ENCODE data around the gene SEPTIN10. TPM values are rescaled to one million over a fixed set of nuclear protein-coding genes. Genes with fewer than 3 reads are reported as not detected.

Gene SEPTIN10
- total and polyA plus RNA-seq, 2 donors (not counting 1 experiment from before 2014, with no cell fraction given): 90.3 to 99.4 TPM

DNA sequence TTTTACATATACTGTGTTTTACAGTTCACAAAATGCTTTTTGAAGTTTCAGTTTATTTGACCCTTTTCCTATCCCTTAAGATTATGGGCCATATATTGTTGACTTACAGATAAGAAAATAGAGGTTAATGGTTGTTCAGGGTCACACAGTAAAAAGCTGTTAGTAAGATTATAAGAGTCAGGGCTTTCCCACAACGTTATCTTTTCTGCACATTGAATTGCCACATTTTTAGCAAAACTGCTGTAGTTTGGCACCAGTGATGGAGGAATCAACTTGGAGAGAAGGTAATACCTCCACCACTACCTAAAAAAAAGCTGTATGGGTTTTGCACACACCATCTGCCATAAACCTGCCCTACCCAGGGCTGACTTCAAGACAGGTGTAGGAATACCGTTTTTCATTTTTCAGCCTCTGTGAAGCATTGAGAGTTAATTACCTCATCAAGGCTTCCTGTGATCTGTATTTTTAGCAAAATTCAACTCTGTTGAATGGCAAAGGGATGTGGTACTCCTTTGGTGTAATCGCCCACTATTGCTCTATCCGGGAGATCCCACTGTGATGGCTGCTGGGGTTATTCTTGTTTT lies 5.4 kb upstream of the SEPTIN10 start:
- H3K4me3 ChIP-seq (replicated peaks in 1 of 4; ENCODE audit: control extremely low read depth in 1 of 4, insufficient read depth in 1 of 4, low read depth in 3 of 4, low read length in 4 of 4): no peak overlapping the region
- H4K20me1 ChIP-seq (ENCODE audit: control insufficient read depth, extremely low read depth, insufficient read depth, low read length): no peaks in the 10 kb centered on the region
- peaks cover 14% of the 10 kb centered on the region for H3K27me3 ChIP-seq (ENCODE audit: control insufficient read depth, insufficient read depth, low read length)
- no peak overlapping the region for H3K27ac ChIP-seq (ENCODE audit: insufficient read depth, low read length)
- no peak overlapping the region for H3K9ac ChIP-seq (ENCODE audit: insufficient read depth, low read length)
- no peaks in the 10 kb centered on the region for H3K9me3 ChIP-seq (ENCODE audit: control insufficient read depth, insufficient read depth, low read depth, low read length)
- H3K79me2 ChIP-seq (ENCODE audit: control insufficient read depth, insufficient read depth, low read length): peaks cover 7% of the 10 kb centered on the region
- H3K4me2 ChIP-seq (ENCODE audit: extremely low read depth, insufficient read depth, low read length): no peak overlapping the region
- TF ChIP-seq, protein P1, sequence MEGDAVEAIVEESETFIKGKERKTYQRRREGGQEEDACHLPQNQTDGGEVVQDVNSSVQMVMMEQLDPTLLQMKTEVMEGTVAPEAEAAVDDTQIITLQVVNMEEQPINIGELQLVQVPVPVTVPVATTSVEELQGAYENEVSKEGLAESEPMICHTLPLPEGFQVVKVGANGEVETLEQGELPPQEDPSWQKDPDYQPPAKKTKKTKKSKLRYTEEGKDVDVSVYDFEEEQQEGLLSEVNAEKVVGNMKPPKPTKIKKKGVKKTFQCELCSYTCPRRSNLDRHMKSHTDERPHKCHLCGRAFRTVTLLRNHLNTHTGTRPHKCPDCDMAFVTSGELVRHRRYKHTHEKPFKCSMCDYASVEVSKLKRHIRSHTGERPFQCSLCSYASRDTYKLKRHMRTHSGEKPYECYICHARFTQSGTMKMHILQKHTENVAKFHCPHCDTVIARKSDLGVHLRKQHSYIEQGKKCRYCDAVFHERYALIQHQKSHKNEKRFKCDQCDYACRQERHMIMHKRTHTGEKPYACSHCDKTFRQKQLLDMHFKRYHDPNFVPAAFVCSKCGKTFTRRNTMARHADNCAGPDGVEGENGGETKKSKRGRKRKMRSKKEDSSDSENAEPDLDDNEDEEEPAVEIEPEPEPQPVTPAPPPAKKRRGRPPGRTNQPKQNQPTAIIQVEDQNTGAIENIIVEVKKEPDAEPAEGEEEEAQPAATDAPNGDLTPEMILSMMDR (conservative IDR thresholded peaks at IDR 0.05 in 1 of 2, IDR thresholded peaks at IDR 0.05 in 1 of 2; ENCODE audit: low read depth in 1 of 2, low read length in 2 of 2): no peak
- TF ChIP-seq EZH2 (IDR thresholded peaks at IDR 0.05; ENCODE audit: low read length, missing control alignments): no peak
- no peaks in the 10 kb centered on the region for H3K36me3 ChIP-seq (ENCODE audit: control insufficient read depth, insufficient read depth, low read length)
- H3K4me1 ChIP-seq (ENCODE audit: control insufficient read depth, extremely low read depth, insufficient read depth, low read length): no peaks in the 10 kb centered on the region
- no peak overlapping the region for H2AFZ ChIP-seq (ENCODE audit: low read length)
- no peak for DNase-seq (ENCODE audit: low read depth in 2 of 2)

DNA sequence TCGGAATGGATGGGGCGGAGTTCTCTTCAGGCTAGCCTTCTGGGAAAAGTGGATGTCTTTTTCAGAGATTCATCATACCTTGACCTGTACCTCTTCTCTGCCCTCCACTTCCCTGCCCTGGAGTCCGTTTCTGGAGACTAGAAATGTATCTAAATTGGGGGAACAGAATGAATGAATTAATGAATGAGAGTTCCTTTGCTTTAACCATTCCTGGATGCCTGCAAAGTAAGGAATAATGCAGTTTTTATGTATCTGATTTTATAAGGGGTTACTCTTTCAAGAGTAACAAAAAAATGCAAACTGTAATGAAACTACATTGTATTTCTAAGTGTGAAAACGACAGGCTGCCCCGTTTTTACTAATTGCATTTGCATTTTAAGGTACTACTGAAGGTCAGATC lies 2.4 kb upstream of the SEPTIN10 start:
- no peaks in the 10 kb centered on the region for H3K9me3 ChIP-seq (ENCODE audit: control insufficient read depth, insufficient read depth, low read depth, low read length)
- no peaks in the 10 kb centered on the region for H3K4me1 ChIP-seq (ENCODE audit: control insufficient read depth, extremely low read depth, insufficient read depth, low read length)
- peak overlapping the region; percentile 26 for H3K4me2 ChIP-seq (ENCODE audit: extremely low read depth, insufficient read depth, low read length)
- H3K27me3 ChIP-seq (ENCODE audit: control insufficient read depth, insufficient read depth, low read length): no peaks in the 10 kb centered on the region
- H3K79me2 ChIP-seq (ENCODE audit: control insufficient read depth, insufficient read depth, low read length): peaks cover 27% of the 10 kb centered on the region
- no peak overlapping the region for H3K4me3 ChIP-seq (replicated peaks in 1 of 4; ENCODE audit: control extremely low read depth in 1 of 4, insufficient read depth in 1 of 4, low read depth in 3 of 4, low read length in 4 of 4)
- no peak overlapping the region for H3K27ac ChIP-seq (ENCODE audit: insufficient read depth, low read length)
- TF ChIP-seq, protein P1 (conservative IDR thresholded peaks at IDR 0.05 in 1 of 2, IDR thresholded peaks at IDR 0.05 in 1 of 2; ENCODE audit: low read depth in 1 of 2, low read length in 2 of 2): no peak
- no peak for TF ChIP-seq EZH2 (IDR thresholded peaks at IDR 0.05; ENCODE audit: low read length, missing control alignments)
- H3K9ac ChIP-seq (ENCODE audit: insufficient read depth, low read length): no peak overlapping the region
- DNase-seq (ENCODE audit: low read depth in 2 of 2): no peak
- no peak overlapping the region for H2AFZ ChIP-seq (ENCODE audit: low read length)
- no peaks in the 10 kb centered on the region for H3K36me3 ChIP-seq (ENCODE audit: control insufficient read depth, insufficient read depth, low read length)
- no peaks in the 10 kb centered on the region for H4K20me1 ChIP-seq (ENCODE audit: control insufficient read depth, extremely low read depth, insufficient read depth, low read length)

DNA sequence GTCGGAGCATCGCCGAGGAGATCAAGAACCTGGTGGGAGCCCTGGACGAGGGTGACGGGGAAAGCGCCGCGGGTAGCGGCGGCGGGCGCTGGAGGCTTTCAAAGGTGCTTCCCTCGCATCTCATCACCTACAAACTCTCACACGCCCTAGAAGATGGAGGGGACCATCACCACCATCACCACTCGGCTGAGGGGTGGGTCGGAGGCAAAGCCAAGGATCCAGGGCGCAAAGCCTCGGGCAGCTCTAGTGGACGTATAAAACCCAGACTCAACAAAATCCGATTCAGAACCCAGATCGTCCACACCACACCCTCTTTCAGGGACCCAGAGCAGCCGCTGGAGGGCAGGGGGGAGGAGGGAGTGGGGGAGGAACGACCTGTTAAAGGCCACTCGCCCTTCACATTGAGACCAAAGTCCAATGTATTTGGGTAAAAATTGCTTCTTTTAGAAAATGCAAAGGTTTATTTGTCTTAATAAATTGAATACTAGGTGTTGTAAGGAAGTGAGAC lies 1.9 kb upstream of the SEPTIN10 start:
- H3K79me2 ChIP-seq (ENCODE audit: control insufficient read depth, insufficient read depth, low read length): peaks cover 32% of the 10 kb centered on the region
- H3K4me3 ChIP-seq (replicated peaks in 1 of 4; ENCODE audit: control extremely low read depth in 1 of 4, insufficient read depth in 1 of 4, low read depth in 3 of 4, low read length in 4 of 4): peak overlapping the region in 3 of 4 experiments; percentile 26 to 64 (median 54)
- no peak overlapping the region for H3K27ac ChIP-seq (ENCODE audit: insufficient read depth, low read length)
- H3K4me1 ChIP-seq (ENCODE audit: control insufficient read depth, extremely low read depth, insufficient read depth, low read length): no peaks in the 10 kb centered on the region
- TF ChIP-seq EZH2 (IDR thresholded peaks at IDR 0.05; ENCODE audit: low read length, missing control alignments): no peak
- TF ChIP-seq, protein P1 (conservative IDR thresholded peaks at IDR 0.05 in 1 of 2, IDR thresholded peaks at IDR 0.05 in 1 of 2; ENCODE audit: low read depth in 1 of 2, low read length in 2 of 2): no peak
- no peaks in the 10 kb centered on the region for H4K20me1 ChIP-seq (ENCODE audit: control insufficient read depth, extremely low read depth, insufficient read depth, low read length)
- H3K36me3 ChIP-seq (ENCODE audit: control insufficient read depth, insufficient read depth, low read length): no peaks in the 10 kb centered on the region
- no peak overlapping the region for H2AFZ ChIP-seq (ENCODE audit: low read length)
- H3K9me3 ChIP-seq (ENCODE audit: control insufficient read depth, insufficient read depth, low read depth, low read length): no peaks in the 10 kb centered on the region
- no peaks in the 10 kb centered on the region for H3K27me3 ChIP-seq (ENCODE audit: control insufficient read depth, insufficient read depth, low read length)
- no peak overlapping the region for H3K9ac ChIP-seq (ENCODE audit: insufficient read depth, low read length)
- no peak for DNase-seq (ENCODE audit: low read depth in 2 of 2)
- peak overlapping the region; percentile 83 for H3K4me2 ChIP-seq (ENCODE audit: extremely low read depth, insufficient read depth, low read length)
